G401.6 (cell line): ENCODE measurements around the gene FBXW11.
A peak's percentile ranks its signal among the peaks of the same experiment; 100 is the strongest.
"Not testable (repeated sequence)": the region's sequence is repeated elsewhere in the genome, so short reads cannot be mapped to it uniquely, and the experiment has no call there.

Experiments used
- FAIRE-seq: peaks from 2 replicates; lab custom pipeline; 2012; peaks lifted over from hg19 to GRCh38; lab: Jason Lieb, UNC

FBXW11 gene

DNA sequence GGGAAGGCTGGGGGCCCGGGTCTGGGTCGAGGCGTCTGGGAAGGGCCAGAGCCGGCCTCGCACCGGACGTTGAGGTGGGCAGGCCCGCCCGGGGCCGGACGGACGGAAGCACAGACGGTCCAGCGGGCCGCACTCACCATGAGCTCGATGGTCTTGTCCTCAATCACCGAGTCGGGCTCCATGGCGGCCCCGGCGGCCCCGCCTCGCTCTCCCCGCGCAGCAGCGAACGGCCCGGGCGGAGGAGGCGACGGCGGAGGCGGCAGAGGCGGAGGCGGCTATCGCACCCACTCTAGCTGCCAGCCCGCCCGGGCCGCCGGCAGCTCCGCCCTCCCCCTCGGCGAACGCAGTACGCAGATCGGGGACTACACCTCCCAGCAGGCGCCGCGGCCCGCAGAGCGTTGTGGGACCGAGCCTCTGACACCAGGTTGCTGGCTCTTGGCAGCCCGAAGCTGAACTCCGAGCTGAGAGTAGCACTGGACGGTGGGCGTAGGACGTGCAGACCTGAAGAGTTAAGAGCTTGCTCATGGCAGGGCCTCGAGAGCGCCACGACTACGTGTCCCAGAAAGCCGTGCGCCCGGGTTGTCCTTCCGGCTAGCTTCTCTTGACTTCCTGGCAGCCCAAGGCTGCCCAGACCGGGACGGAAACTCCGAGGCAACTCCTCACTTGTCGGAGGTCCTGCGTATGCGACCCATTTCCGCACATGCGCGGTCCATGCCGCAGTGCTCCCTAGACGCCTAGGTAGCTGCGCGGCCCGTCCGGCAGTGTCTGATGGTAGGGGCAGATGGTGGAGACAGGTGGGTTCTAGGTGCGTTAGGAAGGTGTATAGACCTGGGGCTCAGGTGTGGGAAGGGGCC, at the start of gene FBXW11:
TSS of gene FBXW11 (minus strand) at position 318 of the 854 bp plus-strand sequence. CDS start at position 182, 136 bp downstream.
- peak; percentile 91 for FAIRE-seq

DNA sequence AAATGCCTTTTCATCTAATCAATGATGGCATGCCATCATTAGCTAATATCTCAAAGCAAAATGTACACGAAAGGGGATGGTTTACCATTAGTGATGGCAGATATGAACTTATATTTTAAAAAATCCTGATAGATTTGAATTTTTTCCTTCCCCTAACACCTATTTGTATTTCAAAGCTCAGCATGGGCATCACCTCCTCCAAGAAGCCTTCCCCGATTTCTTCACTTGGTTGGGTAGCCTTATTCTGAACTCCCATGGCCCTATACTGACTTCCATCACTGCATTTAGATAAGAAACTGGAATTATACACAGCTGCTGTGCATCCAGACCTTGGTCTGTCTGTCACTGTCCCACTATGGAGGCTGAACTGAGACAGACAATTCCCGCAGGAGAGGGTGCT, 49.6 kb upstream of the FBXW11 start:
- FAIRE-seq: no peak

- FAIRE-seq: no peak
Observed at GRCh38 chr5:172055421-172055820, 49.0 kb upstream of the FBXW11 start.

GRCh38 chr5:172054611-172055153, 48.2 kb upstream of the FBXW11 start:
- FAIRE-seq: no peak

- FAIRE-seq: no peak
Observed at GRCh38 chr5:172052450-172053236, 46.2 kb upstream of the FBXW11 start.

DNA sequence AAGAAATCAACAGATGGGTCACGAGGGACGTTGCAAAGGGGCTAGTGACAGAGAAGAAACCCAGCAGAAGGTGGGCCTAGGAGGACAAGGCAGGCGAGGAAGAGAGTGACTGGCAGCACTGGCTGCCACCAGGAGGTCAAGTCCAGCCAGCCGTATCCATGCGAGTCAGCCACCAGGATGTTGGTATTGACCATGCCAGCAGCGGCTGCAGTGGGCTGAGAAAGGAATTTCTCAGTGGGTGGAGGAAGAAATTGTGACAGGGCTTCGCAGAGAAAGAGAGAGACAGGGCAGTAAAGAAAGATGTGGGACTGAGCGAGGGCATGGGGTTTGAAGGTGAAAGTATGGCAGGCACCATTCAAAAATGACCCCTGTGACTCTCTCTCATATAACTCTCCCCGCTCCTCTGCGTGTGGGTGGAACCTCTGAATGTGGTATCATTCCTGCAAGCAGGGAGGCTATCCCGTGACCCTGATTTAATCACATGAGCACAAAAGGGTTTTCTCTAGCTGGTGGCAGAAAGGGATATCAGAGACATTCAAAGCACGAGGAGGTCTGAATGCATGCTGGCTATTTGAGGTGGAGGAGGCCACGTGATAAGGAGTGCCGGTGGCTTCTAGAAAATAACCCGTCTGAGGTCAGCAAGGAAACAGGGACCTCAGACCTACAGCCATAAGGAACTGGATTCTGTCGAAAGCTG, 45.4 kb upstream of the FBXW11 start:
- no peak for FAIRE-seq

DNA sequence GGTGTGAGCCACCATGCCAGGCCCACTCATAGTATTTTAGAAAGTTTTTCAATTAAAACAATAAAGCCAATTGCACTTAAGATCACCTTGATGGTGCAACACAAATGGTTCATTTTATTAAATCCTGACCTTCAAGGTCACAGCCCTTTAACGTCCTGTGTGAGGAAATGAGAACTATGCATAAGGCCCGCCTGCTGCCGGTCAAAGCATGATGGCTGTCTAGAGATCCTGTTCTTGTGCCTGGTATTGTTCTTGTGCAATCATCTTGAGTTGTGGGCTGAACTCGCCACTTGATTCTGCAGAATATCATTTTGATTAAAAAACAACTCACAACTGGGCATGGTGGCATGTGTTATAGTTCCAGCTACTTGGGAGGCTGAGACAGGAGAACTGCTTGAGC, 43.6 kb upstream of the FBXW11 start:
- FAIRE-seq: no peak

DNA sequence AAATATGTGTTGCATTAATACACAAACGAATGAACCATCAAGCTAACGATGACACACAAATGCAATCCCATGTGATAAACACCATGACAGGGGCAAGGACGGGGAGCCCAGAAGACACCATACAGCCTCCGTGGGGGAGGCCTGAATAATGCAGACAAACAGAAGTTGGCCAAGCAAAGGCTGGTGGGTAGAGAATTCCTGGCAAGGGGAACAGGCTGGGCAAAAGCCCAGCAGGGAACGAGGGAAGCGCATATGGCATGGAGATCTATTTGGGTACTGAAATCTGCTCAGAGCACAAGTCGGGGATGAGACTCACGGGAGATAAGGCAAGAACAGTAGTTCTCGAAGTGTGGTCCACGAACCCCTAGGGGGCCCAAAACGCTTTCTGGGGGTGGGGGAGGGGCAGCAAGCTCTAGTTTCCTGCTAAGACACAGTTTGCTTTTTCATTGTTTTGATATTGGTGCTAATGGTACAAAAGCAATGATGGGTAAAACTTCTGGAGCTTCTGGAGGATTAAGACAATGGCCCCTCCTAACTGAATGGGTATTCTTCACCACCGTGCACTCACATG, 42.9 kb upstream of the FBXW11 start:
- no peak for FAIRE-seq

DNA sequence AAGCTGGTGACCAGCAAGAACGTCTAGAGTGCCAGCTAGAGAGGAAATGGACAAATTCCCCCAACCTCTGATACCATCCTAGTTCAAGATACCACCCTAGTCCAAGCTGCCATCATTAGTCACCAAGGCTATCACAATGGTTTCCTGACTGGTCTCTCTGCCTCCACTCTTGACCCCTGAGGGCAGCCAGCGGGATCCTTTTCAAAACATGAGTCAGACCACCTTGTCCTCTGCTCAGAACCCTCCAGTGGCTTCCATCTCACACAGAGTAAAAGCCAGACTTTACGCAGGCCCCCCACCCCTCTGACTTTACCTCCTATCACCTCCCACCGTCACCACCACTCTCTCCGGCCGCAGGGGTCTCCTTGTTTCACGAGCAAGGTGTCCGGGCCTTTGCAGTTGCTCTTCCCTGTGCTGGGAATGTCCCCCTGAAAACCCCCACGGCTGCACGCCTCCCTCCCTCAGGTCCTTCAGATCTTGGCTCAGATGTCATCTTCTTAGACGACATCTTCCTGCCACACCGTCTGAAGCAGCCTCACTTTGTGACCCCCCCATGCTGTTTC, 42.2 kb upstream of the FBXW11 start:
- FAIRE-seq: no peak

GRCh38 chr5:172048170-172048422, 41.7 kb upstream of the FBXW11 start:
- FAIRE-seq: no peak

DNA sequence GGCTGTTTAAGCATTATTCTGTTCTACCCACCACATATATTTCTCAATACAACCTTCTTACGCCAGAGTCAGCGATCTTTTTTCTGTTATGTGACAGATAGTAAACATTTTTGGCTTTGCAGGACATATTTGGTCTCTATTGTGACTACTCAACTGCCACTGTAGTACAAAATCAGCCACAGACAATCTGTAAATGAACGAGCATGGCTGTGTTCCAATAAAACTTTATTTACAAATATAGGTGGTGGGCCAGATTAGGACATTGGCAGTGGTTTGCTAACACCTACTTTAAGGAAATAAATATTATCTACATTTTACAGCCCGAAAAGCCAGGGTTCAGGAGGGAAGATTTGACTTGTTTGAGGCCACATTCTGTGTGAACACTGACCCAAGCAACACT, 40.2 kb upstream of the FBXW11 start:
- FAIRE-seq: no peak

DNA sequence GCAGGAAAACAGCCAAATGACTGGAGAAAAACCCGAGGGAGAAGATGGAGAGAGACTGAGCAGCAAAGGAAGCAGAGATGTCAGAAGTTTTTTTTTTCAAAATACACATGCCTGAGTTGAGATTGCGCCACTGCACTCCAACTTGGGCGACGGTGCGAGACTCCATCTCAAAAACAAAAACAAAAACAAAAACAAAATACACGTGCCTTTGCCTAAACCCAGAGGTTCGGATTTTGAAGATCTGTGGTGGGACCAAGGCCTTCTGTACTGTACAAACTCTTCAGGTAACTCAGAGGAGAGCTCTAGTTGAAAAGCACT, 38.8 kb upstream of the FBXW11 start:
- no peak for FAIRE-seq

- FAIRE-seq: no peak
Observed at GRCh38 chr5:172044631-172045314, 38.3 kb upstream of the FBXW11 start.

GRCh38 chr5:172043865-172044264, 37.4 kb upstream of the FBXW11 start:
- FAIRE-seq: no peak

DNA sequence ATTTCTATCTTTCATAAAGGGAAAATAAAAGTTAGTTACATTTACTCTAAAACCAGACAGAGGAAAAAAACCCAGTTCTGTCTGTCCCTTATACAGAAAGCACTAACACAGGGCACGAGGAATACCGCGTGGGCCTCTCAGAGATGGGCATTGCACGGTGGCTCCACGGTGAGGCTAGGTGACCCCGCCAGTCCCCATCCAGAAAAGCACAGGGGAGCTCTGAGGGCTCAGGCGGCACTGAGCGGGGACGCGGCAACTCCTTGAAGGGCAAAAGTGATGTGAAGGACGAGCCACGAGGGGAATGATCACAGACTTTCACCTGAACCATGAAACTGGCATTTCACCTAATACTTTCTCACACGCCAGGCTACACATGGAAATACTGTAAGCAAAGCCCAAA, 35.7 kb upstream of the FBXW11 start:
- no peak for FAIRE-seq

DNA sequence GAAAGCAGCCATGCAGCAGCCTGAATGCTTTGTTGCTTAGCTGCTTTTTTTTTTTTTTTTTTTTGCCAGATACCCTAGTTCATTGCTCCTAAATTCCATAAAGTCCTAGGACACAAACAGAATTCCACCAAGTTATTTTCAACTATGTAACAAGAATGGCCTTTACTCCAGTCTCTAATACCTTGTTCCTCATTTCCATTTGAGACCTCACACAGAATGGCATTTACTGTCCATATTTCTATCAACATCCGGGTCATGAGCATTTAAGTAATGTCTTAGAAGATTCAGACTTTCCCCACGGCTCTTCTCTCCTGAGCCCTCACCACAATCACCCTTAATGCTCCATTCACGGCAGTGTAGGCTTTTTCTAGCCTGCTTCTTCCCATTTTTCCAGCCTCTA, 31.7 kb upstream of the FBXW11 start:
- FAIRE-seq: no peak

DNA sequence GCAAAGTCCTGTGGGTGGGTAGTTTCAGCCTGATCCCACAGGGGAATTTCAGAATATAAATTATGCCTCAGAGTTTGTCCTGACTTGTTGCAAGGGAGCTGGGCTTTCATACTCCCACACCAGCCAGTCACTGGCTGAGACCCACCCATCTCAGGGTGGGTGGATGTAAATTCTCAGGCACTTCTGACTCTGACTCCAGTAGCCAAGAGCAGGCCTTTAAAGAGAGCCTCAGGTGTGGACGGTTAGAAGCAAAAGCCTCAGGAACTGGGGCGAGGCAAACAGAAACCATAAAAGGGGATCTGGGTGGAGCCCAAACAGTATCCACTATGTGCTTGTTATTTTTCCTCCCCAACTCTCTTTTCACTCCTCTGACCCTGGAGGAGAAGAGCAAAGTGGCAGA, 28.6 kb upstream of the FBXW11 start:
- no peak for FAIRE-seq

DNA sequence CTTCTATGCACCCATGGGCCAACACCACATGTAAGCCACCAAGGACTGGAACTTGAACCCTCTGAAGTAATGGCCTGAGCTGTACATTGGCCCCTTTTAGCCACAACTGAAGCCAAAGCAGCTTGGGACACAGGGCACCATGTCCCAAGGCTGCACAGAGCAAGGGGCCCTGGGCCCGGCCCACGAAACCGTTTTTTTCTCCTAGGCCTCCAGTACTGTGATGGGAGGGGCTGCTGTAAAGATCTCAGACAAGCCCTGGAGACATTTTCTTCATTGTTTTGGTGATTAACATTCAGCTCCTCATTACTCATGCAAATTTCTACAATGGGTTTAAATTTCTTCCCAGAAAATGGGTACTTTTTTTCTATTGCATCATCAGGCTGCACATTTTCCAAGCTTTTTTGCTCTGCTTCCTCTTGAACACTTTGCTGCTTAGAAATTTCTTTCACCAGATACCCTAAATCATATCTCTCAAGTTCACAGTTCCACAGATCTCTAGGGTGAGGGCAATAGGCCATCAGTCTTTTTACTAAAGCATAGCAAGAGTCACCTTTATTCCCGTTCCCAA, 25.5 kb upstream of the FBXW11 start:
- FAIRE-seq: no peak

DNA sequence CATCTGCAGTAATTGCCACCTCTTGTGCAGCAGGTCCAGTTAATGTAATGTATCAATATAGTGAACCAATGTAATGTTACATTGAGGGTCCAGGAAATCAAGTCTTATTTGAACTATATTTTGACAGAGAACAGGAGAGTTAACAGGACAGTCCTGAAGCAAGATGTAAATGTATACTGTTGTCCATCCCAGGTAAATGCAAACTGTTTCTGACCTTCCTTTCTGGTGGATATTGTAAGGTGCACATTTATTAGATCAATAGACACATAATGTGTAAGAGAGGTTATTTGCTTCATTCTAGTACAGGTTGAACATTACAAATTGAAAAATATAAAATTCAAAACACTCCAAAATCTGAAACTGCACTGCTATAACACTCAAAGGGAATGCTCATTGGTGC, 23.4 kb upstream of the FBXW11 start:
- no peak for FAIRE-seq

DNA sequence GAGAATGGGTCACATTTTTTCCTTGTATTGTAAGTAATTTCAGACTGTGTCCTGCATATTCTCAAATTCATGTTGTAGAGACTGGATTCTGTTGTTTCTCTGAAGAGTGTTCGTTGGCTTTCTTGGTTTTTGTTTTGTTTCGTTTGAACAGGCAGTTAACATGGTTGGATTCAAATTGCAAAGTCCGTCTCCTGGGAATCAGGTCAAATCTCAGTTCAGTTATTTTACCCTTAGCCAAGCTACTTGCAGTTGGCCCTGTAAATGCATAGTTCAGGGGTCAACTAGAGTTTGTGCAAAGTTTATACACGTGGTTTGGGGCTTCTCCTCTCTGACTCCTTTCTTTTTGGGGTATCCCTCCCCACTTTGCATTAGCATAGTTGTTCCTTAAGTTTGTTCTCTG, 21.7 kb upstream of the FBXW11 start:
- no peak for FAIRE-seq

DNA sequence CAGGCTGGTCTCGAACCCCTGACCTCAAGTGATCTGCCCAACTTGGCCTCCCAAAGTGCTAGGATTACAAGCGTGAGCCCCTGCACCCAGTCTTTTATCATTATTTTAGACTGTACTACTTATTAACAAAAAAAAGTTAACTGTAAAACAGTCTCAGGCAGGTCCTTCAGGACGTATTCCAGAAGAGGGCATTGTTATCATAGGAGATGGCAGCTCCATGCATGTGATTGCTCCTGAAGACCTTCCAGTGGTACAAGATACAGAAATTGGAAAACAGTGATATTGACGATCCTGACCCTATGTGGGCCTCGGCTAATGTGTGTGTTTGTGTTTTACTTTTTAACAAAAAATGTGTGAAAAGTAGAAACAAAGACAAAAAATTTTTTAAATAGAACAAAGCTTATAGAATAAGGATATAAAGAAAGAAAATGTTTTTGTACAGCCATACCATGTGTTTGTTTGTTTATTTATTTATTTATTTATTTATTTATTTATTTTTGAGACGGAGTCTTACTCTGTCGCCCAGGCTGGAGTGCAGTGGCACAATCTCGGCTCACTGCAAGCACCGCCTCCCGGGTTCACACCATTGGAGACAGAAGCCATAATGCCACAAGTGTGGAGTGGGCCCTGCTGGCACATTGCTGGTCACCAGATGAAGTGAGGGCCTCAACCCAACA, 13.8 kb upstream of the FBXW11 start:
- FAIRE-seq: not testable (repeated sequence)
